ENCODE results near the gene REN.

Gene REN

DNA sequence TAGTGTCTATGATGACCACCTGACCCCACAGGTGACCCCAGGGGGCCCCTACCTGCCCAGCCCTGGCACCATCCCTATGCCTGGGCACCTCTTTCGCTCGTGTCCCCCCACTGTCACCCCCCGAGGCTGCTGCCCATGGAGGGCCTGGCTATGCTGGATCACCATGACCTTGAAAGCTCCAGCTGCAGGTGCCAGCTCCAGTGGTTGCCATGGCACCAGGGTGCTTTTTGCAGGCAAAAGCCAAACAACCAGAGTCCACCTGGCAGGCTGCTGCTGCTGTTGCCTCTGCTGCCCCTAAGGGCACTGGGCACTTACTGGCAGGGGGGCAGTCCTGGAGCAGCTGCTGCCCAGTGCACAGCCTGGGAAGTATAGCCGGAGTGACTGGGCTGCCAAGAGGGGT lies 36.0 kb downstream of the REN start:
- Histone ChIP-seq H3K27ac (replicated peaks) (no peak overlapping the region), H3K27me3 (ENCODE audit: insufficient read depth, poor library complexity, severe bottlenecking) (no peaks in the 10 kb centered on the region), H3K4me3 (replicated peaks; ENCODE audit: insufficient read depth, low read length) (no peak overlapping the region)
- TF ChIP-seq GABPA (IDR thresholded peaks at IDR 0.05; ENCODE audit: low read depth) = no peak
- TF ChIP-seq, protein P1, sequence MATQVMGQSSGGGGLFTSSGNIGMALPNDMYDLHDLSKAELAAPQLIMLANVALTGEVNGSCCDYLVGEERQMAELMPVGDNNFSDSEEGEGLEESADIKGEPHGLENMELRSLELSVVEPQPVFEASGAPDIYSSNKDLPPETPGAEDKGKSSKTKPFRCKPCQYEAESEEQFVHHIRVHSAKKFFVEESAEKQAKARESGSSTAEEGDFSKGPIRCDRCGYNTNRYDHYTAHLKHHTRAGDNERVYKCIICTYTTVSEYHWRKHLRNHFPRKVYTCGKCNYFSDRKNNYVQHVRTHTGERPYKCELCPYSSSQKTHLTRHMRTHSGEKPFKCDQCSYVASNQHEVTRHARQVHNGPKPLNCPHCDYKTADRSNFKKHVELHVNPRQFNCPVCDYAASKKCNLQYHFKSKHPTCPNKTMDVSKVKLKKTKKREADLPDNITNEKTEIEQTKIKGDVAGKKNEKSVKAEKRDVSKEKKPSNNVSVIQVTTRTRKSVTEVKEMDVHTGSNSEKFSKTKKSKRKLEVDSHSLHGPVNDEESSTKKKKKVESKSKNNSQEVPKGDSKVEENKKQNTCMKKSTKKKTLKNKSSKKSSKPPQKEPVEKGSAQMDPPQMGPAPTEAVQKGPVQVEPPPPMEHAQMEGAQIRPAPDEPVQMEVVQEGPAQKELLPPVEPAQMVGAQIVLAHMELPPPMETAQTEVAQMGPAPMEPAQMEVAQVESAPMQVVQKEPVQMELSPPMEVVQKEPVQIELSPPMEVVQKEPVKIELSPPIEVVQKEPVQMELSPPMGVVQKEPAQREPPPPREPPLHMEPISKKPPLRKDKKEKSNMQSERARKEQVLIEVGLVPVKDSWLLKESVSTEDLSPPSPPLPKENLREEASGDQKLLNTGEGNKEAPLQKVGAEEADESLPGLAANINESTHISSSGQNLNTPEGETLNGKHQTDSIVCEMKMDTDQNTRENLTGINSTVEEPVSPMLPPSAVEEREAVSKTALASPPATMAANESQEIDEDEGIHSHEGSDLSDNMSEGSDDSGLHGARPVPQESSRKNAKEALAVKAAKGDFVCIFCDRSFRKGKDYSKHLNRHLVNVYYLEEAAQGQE (IDR thresholded peaks at IDR 0.05; ENCODE audit: insufficient replicate concordance, low read depth) = no peak
- TF ChIP-seq POLR2AphosphoS5 (IDR thresholded peaks at IDR 0.05; ENCODE audit: low read depth) = no peak
- no peak for TF ChIP-seq CTCF (IDR thresholded peaks at IDR 0.05; ENCODE audit: insufficient read depth, low read length)
- no peak for TF ChIP-seq SPI1 (IDR thresholded peaks at IDR 0.05; ENCODE audit: borderline replicate concordance, low read depth)
- DNase-seq (ENCODE audit: low read depth in 1 of 2, low spot score in 1 of 2) = no peak

GRCh38 chr1:204128964-204129896 lies 36.9 kb downstream of the REN start:
- no peak overlapping the region for H3K27ac ChIP-seq (replicated peaks)
- no peaks in the 10 kb centered on the region for H3K27me3 ChIP-seq (ENCODE audit: insufficient read depth, poor library complexity, severe bottlenecking)

DNA sequence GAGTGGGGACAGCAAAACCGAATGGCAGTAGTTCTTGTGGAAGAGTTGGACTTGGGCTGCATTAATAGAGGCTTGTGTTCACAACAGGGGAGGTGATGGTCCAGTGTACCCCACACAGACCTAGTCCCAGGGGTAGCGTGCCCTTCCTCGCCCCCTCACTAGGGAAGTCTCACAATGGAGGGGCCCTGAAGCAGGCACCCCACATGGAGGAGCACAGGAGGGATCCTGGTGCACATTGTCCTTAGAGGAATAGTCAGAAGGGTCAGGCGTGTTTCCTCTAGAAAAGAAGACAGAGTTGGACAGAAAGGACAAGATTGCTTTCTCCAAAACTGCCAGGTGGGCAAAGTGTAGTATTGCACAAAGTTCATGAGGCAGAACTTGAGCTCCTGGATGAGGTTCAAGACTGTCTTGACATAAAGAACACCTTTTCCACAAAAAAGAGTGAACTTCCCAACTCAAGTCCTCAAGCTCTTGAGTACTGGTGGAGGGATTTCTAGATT lies 37.6 kb downstream of the REN start:
- H3K27ac ChIP-seq (replicated peaks) = no peak overlapping the region
- no peak for DNase-seq (ENCODE audit: low read depth in 1 of 2, low spot score in 1 of 2)
- TF ChIP-seq, protein P1 (IDR thresholded peaks at IDR 0.05; ENCODE audit: insufficient replicate concordance, low read depth) = no peak
- TF ChIP-seq GABPA (IDR thresholded peaks at IDR 0.05; ENCODE audit: low read depth) = no peak
- TF ChIP-seq SPI1 (IDR thresholded peaks at IDR 0.05; ENCODE audit: borderline replicate concordance, low read depth) = no peak
- TF ChIP-seq POLR2AphosphoS5 (IDR thresholded peaks at IDR 0.05; ENCODE audit: low read depth) = no peak
- TF ChIP-seq CTCF (IDR thresholded peaks at IDR 0.05; ENCODE audit: insufficient read depth, low read length) = no peak

More at GRCh38 chr1:204128964-204129896, 36.9 kb downstream of the REN start:
- TF ChIP-seq, protein P1 (IDR thresholded peaks at IDR 0.05; ENCODE audit: insufficient replicate concordance, low read depth) = no peak
- peak; percentile 78 for TF ChIP-seq CTCF (IDR thresholded peaks at IDR 0.05; ENCODE audit: insufficient read depth, low read length)
- no peak overlapping the region for H3K4me3 ChIP-seq (replicated peaks; ENCODE audit: insufficient read depth, low read length)
- peak; percentile 26 to 56 for DNase-seq (ENCODE audit: low read depth in 1 of 2, low spot score in 1 of 2)

More for the DNA sequence above, 37.6 kb downstream of the REN start:
- no peaks in the 10 kb centered on the region for H3K27me3 ChIP-seq (ENCODE audit: insufficient read depth, poor library complexity, severe bottlenecking)
- no peak overlapping the region for H3K4me3 ChIP-seq (replicated peaks; ENCODE audit: insufficient read depth, low read length)

All from HL-60 (cell line).